DMS153 treated with DMSO at 0.1 percent for 48 hours (cell line): ENCODE results near the gene CLRN3.

Experiments used
- DNase-seq: peaks from one replicate; lab custom pipeline; 2025; ENCODE audit not compliant: unreplicated experiment; lab: John Stamatoyannopoulos, UW

The CLRN3 gene

GRCh38 chr10:127892743-127893142 lies at the start of gene CLRN3:
Gene CLRN3 (minus strand): TSS chr10:127892941. CDS start chr10:127892784, 157 bp downstream.
- no peak for DNase-seq

GRCh38 chr10:127940866-127941640 lies 48.3 kb upstream of the CLRN3 start:
- DNase-seq: no peak

- DNase-seq: no peak
Measured at GRCh38 chr10:127939786-127940330, 47.1 kb upstream of the CLRN3 start.

- no peak for DNase-seq
Measured at GRCh38 chr10:127937915-127938463, 45.2 kb upstream of the CLRN3 start.

- no peak for DNase-seq
Measured at GRCh38 chr10:127937069-127937468, 44.3 kb upstream of the CLRN3 start.

- DNase-seq: no peak
Measured at GRCh38 chr10:127935071-127935561, 42.4 kb upstream of the CLRN3 start.

- DNase-seq: no peak
Measured at GRCh38 chr10:127934383-127934782, 41.6 kb upstream of the CLRN3 start.

- no peak for DNase-seq
Measured at GRCh38 chr10:127933271-127933670, 40.5 kb upstream of the CLRN3 start.

- no peak for DNase-seq
Measured at GRCh38 chr10:127932521-127933270, 40.0 kb upstream of the CLRN3 start.

- DNase-seq: no peak
Measured at GRCh38 chr10:127928021-127928806, 35.5 kb upstream of the CLRN3 start.

- DNase-seq: no peak
Measured at GRCh38 chr10:127926455-127926854, 33.7 kb upstream of the CLRN3 start.

GRCh38 chr10:127925471-127926207 lies 32.9 kb upstream of the CLRN3 start:
- DNase-seq: no peak

- DNase-seq: no peak
Measured at GRCh38 chr10:127923646-127924045, 30.9 kb upstream of the CLRN3 start.

- DNase-seq: no peak
Measured at GRCh38 chr10:127922675-127923366, 30.1 kb upstream of the CLRN3 start.

- DNase-seq: no peak
Measured at GRCh38 chr10:127922206-127922605, 29.5 kb upstream of the CLRN3 start.

- DNase-seq: no peak
Measured at GRCh38 chr10:127921753-127922145, 29.0 kb upstream of the CLRN3 start.

GRCh38 chr10:127921075-127921752 lies 28.5 kb upstream of the CLRN3 start:
- no peak for DNase-seq

- no peak for DNase-seq
Measured at GRCh38 chr10:127920306-127921074, 27.7 kb upstream of the CLRN3 start.
